ENCODE data around the gene ABHD8.

- TF ChIP-seq CTCF (conservative IDR thresholded peaks at IDR 0.05 in 1 of 2, IDR thresholded peaks at IDR 0.05 in 1 of 2; ENCODE audit: low read depth in 1 of 2, low read length in 2 of 2) (no peak), EZH2 (IDR thresholded peaks at IDR 0.05; ENCODE audit: low read length, missing control alignments) (no peak)
Observed at GRCh38 chr19:17259934-17260333, 43.3 kb downstream of the ABHD8 start.
